Keratinocyte (primary cell): ENCODE results near the gene LAMA2.

Experiments
- CTCF ChIP-seq, 3 experiments: IDR thresholded peaks in 1 of 3; conservative IDR thresholded peaks in 1 of 3; optimal IDR thresholded peaks in 1 of 3; 2 replicates in 2 of 3; 3 replicates in 1 of 3; pipeline versions ENCODE3 to v1.5.1; 2011; ENCODE audit warnings: low read length in 3 of 3, mild to moderate bottlenecking in 3 of 3, moderate library complexity in 2 of 3, control low read depth in 1 of 3, inconsistent platforms in 1 of 3; ENCODE audit not compliant: insufficient read depth in 2 of 3; ENCODE audit errors: extremely low read depth in 1 of 3
- EZH2 ChIP-seq: IDR thresholded peaks from one replicate; pipeline ENCODE4 v1.6.1; 2012; ENCODE audit warnings: inconsistent platforms, mild to moderate bottlenecking, low read length, moderate library complexity

DNA sequence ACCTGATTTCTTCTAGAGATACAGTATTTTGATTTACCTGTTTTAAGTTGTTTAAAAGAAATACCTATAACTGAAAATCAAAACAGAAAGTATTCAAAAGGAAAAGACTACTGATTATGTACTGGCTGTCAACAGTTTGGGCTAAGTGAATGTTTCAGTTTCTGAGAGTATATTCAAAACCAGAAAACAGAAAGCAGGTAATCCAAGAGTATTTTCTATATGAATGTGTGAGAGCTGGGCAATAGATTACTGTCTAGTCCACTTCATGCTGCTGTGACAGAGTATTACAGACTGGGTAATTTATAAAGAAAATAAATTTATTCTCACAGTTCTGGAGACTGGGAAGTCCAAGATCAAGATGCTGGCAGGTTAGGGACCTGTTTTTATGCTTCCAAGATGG is 566.0 kb downstream of the LAMA2 start:
- TF ChIP-seq CTCF (optimal IDR thresholded peaks at IDR 0.05 in 1 of 3, IDR thresholded peaks at IDR 0.05 in 1 of 3, conservative IDR thresholded peaks at IDR 0.05 in 1 of 3; ENCODE audit: extremely low read depth in 1 of 3, insufficient read depth in 2 of 3, low read length in 3 of 3) (no peak), EZH2 (no peak)
